Measurements from ENCODE around the gene IL17C.

DNA sequence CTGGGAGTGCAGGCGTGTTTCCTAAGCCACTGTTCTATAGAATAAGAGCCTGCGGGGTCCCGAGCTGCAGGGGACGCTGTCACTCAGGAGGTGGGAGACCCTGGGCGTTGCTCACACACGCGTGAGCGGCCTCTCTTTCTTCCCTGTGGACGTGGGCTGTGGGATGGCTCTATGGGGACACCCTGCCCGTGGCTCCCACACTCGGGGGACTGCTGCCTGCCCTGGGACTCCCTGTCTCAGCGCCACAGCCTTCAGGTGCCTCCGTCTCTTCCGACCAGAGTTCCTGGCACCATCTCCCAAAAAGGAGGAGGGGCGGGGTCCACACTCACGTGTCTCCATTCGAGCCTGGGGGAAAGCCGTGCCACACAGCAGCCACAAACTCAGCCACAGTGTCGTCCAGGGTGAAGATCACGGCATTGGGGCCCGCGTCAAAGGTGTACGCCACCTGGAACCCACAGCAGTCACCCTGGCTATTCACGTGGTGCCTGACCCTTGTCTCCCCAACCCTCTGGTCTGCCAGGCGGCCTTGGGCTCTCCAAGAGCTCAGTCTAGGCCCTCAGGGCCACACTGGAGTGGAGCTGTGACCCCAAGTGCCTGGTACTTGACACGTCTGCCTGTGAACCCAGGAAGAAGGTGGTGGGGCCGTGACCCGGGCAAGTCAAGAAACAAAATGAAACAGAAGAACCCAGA, 16.1 kb downstream of the IL17C start:
- TF ChIP-seq, protein P1, sequence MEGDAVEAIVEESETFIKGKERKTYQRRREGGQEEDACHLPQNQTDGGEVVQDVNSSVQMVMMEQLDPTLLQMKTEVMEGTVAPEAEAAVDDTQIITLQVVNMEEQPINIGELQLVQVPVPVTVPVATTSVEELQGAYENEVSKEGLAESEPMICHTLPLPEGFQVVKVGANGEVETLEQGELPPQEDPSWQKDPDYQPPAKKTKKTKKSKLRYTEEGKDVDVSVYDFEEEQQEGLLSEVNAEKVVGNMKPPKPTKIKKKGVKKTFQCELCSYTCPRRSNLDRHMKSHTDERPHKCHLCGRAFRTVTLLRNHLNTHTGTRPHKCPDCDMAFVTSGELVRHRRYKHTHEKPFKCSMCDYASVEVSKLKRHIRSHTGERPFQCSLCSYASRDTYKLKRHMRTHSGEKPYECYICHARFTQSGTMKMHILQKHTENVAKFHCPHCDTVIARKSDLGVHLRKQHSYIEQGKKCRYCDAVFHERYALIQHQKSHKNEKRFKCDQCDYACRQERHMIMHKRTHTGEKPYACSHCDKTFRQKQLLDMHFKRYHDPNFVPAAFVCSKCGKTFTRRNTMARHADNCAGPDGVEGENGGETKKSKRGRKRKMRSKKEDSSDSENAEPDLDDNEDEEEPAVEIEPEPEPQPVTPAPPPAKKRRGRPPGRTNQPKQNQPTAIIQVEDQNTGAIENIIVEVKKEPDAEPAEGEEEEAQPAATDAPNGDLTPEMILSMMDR (IDR thresholded peaks at IDR 0.05), result no peak
- no peak for TF ChIP-seq EP300 (IDR thresholded peaks at IDR 0.05)

Measured in upper lobe of left lung (tissue), 4 donors.